ENCODE measurements around the gene INPP5D. TPM values are rescaled to one million over a fixed set of nuclear protein-coding genes. Genes with fewer than 3 reads are reported as not detected.

The INPP5D gene
- total RNA-seq, 1 donor from 2014 or later, result 2.2 TPM

- no peaks in the 10 kb centered on the region for H3K36me3 Mint-ChIP-seq (ENCODE audit: unreplicated experiment)
- no peaks in the 10 kb centered on the region for H3K9me3 Mint-ChIP-seq (ENCODE audit: unreplicated experiment)
- no peak for DNase-seq
- H3K27me3 Mint-ChIP-seq (ENCODE audit: unreplicated experiment), result peaks cover 2% of the 10 kb centered on the region
- H3K4me3 Mint-ChIP-seq (ENCODE audit: unreplicated experiment), result no peak overlapping the region
- no peaks in the 10 kb centered on the region for H3K4me1 Mint-ChIP-seq (ENCODE audit: low read depth, unreplicated experiment)
- TF ChIP-seq CTCF (IDR thresholded peaks at IDR 0.05; ENCODE audit: partially characterized antibody, unreplicated experiment), result no peak
- no peak overlapping the region for H3K27ac Mint-ChIP-seq (ENCODE audit: unreplicated experiment)
Measured at GRCh38 chr2:233116946-233117345, 56.8 kb downstream of the INPP5D start.

GRCh38 chr2:233117351-233117750, 57.2 kb downstream of the INPP5D start:
- peaks cover 2% of the 10 kb centered on the region for H3K27me3 Mint-ChIP-seq (ENCODE audit: unreplicated experiment)
- no peaks in the 10 kb centered on the region for H3K9me3 Mint-ChIP-seq (ENCODE audit: unreplicated experiment)
- no peak overlapping the region for H3K4me3 Mint-ChIP-seq (ENCODE audit: unreplicated experiment)
- DNase-seq, result no peak
- H3K4me1 Mint-ChIP-seq (ENCODE audit: low read depth, unreplicated experiment), result no peaks in the 10 kb centered on the region
- no peaks in the 10 kb centered on the region for H3K36me3 Mint-ChIP-seq (ENCODE audit: unreplicated experiment)
- no peak overlapping the region for H3K27ac Mint-ChIP-seq (ENCODE audit: unreplicated experiment)
- no peak for TF ChIP-seq CTCF (IDR thresholded peaks at IDR 0.05; ENCODE audit: partially characterized antibody, unreplicated experiment)

GRCh38 chr2:233117811-233118647, 57.9 kb downstream of the INPP5D start:
- peaks cover 2% of the 10 kb centered on the region for H3K27me3 Mint-ChIP-seq (ENCODE audit: unreplicated experiment)
- no peak for DNase-seq
- H3K9me3 Mint-ChIP-seq (ENCODE audit: unreplicated experiment), result no peaks in the 10 kb centered on the region
- H3K4me1 Mint-ChIP-seq (ENCODE audit: low read depth, unreplicated experiment), result no peaks in the 10 kb centered on the region
- H3K27ac Mint-ChIP-seq (ENCODE audit: unreplicated experiment), result no peak overlapping the region
- TF ChIP-seq CTCF (IDR thresholded peaks at IDR 0.05; ENCODE audit: partially characterized antibody, unreplicated experiment), result no peak
- no peak overlapping the region for H3K4me3 Mint-ChIP-seq (ENCODE audit: unreplicated experiment)
- H3K36me3 Mint-ChIP-seq (ENCODE audit: unreplicated experiment), result no peaks in the 10 kb centered on the region

- no peaks in the 10 kb centered on the region for H3K9me3 Mint-ChIP-seq (ENCODE audit: unreplicated experiment)
- no peak overlapping the region for H3K4me3 Mint-ChIP-seq (ENCODE audit: unreplicated experiment)
- DNase-seq, result no peak
- no peaks in the 10 kb centered on the region for H3K4me1 Mint-ChIP-seq (ENCODE audit: low read depth, unreplicated experiment)
- H3K27ac Mint-ChIP-seq (ENCODE audit: unreplicated experiment), result no peak overlapping the region
- H3K27me3 Mint-ChIP-seq (ENCODE audit: unreplicated experiment), result peaks cover 2% of the 10 kb centered on the region
- H3K36me3 Mint-ChIP-seq (ENCODE audit: unreplicated experiment), result no peaks in the 10 kb centered on the region
- no peak for TF ChIP-seq CTCF (IDR thresholded peaks at IDR 0.05; ENCODE audit: partially characterized antibody, unreplicated experiment)
Measured at GRCh38 chr2:233118648-233119000, 58.5 kb downstream of the INPP5D start.

- H3K27ac Mint-ChIP-seq (ENCODE audit: unreplicated experiment), result no peak overlapping the region
- no peaks in the 10 kb centered on the region for H3K9me3 Mint-ChIP-seq (ENCODE audit: unreplicated experiment)
- DNase-seq, result no peak
- H3K4me3 Mint-ChIP-seq (ENCODE audit: unreplicated experiment), result no peak overlapping the region
- TF ChIP-seq CTCF (IDR thresholded peaks at IDR 0.05; ENCODE audit: partially characterized antibody, unreplicated experiment), result no peak
- H3K4me1 Mint-ChIP-seq (ENCODE audit: low read depth, unreplicated experiment), result no peaks in the 10 kb centered on the region
- no peaks in the 10 kb centered on the region for H3K36me3 Mint-ChIP-seq (ENCODE audit: unreplicated experiment)
- H3K27me3 Mint-ChIP-seq (ENCODE audit: unreplicated experiment), result peaks cover 2% of the 10 kb centered on the region
Measured at GRCh38 chr2:233119123-233119522, 59.0 kb downstream of the INPP5D start.
